Astrocyte (in vitro differentiated cells and primary cell): ENCODE results near the gene TSSK6.

Source experiments
- CTCF ChIP-seq: IDR thresholded peaks from 2 replicates; pipeline ENCODE4 v1.5.1; 2011; ENCODE audit warnings: low read depth, mild to moderate bottlenecking, inconsistent platforms, low read length, moderate library complexity; ENCODE audit not compliant: insufficient read depth
- EZH2 ChIP-seq: IDR thresholded peaks from 2 replicates; pipeline ENCODE4 v1.6.1; 2012; ENCODE audit warnings: mild to moderate bottlenecking, low read length, inconsistent platforms; ENCODE audit not compliant: insufficient read depth

GRCh38 chr19:19525611-19526380, 10.4 kb upstream of the TSSK6 start:
- no peak for TF ChIP-seq CTCF
- no peak for TF ChIP-seq EZH2
